ENCODE data around the gene SURF2. TPM values are rescaled to one million over a fixed set of nuclear protein-coding genes. Genes with fewer than 3 reads are reported as not detected.

Gene SURF2
- 10 to 100 TPM; 11.7 to 30.3 TPM for total RNA-seq
- 10 to 100 TPM; 24.1 to 50.1 TPM for polyA plus RNA-seq
- long read RNA-seq, donor 1, transcript SURF2-201 (6 exons, 842 nt) = major isoform, 8 of 50 reads
- long read RNA-seq, donor 1, partial matches to known transcripts = 42 of 50 reads
- long read RNA-seq, donor 1, other reads (novel, unspliced or antisense) = 0 of 50 reads
- long read RNA-seq, donor 2, partial matches to known transcripts = 23 of 26 reads
- long read RNA-seq, donor 2, other reads (novel, unspliced or antisense) = 0 of 26 reads
- long read RNA-seq, donor 3, partial matches to known transcripts = 0 of 4 reads
- long read RNA-seq, donor 3, other reads (novel, unspliced or antisense) = 0 of 4 reads
- long read RNA-seq, donor 4, transcript SURF2-201 (6 exons, 842 nt) = major isoform, 6 of 6 reads
- long read RNA-seq, donor 4, partial matches to known transcripts = 0 of 6 reads
- long read RNA-seq, donor 4, other reads (novel, unspliced or antisense) = 0 of 6 reads
- long read RNA-seq, donor 5, transcript SURF2-201 (6 exons, 842 nt) = major isoform, 22 of 90 reads
- long read RNA-seq, donor 5, partial matches to known transcripts = 68 of 90 reads
- long read RNA-seq, donor 5, other reads (novel, unspliced or antisense) = 0 of 90 reads

DNA sequence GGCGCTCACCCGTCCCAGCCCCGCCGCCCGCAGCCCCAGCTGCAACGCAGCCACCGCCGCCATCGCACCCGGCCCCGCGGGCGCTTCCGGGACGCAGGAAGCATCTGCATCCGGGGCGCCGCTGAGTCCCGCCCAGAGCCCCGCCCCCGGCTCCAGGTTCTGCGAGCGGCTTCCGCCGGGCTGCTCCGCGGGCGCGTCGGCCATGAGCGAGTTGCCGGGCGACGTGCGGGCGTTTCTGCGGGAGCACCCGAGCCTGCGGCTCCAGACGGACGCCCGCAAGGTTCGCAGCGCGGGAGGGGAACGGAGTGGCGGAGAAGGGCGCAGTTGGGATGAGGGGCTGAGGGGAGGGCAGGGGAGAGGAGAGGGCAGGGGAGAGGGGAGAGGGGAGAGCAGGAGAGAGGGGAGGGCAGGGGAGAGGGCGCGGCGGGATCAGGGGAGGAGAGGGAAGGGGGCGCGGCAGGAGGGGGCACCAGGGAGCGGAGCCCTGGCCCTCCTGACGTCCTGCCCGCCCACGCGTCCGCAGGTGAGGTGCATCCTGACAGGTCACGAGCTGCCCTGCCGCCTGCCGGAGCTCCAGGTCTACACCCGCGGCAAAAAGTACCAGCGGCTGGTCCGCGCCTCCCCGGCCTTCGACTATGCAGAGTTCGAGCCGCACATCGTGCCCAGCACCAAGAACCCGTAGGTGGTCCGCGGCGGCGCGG lies at the start of gene SURF2, which contains the start of gene SURF1:
TSS of gene SURF2 (plus strand) at position 160 of the 701 bp plus-strand sequence. CDS start at position 203, 43 bp downstream.
TSS of gene SURF1 (minus strand) at position 97 of the 701 bp plus-strand sequence. CDS start at position 63, 34 bp downstream.
- 1 to 2% methylated on average over 51 to 78 of the region's 78 CpGs for WGBS, 2 donors
- TF ChIP-seq, protein P1, sequence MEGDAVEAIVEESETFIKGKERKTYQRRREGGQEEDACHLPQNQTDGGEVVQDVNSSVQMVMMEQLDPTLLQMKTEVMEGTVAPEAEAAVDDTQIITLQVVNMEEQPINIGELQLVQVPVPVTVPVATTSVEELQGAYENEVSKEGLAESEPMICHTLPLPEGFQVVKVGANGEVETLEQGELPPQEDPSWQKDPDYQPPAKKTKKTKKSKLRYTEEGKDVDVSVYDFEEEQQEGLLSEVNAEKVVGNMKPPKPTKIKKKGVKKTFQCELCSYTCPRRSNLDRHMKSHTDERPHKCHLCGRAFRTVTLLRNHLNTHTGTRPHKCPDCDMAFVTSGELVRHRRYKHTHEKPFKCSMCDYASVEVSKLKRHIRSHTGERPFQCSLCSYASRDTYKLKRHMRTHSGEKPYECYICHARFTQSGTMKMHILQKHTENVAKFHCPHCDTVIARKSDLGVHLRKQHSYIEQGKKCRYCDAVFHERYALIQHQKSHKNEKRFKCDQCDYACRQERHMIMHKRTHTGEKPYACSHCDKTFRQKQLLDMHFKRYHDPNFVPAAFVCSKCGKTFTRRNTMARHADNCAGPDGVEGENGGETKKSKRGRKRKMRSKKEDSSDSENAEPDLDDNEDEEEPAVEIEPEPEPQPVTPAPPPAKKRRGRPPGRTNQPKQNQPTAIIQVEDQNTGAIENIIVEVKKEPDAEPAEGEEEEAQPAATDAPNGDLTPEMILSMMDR (IDR thresholded peaks at IDR 0.05; ENCODE audit: control extremely low read depth, extremely low read depth) = no peak
- peaks cover 0 to 17% (median 9%) of the 10 kb centered on the region in 5 donors for H3K4me1 ChIP-seq (ENCODE audit: control insufficient read depth in 5 of 5, insufficient read depth in 5 of 5, low read length in 5 of 5)
- H3K27ac ChIP-seq (ENCODE audit: low read depth in 1 of 2, low read length in 1 of 2) = peak within 1 kb of the TSS; percentile 56 to 76
- peak within 1 kb of the TSS; percentile 76 for H3K4me3 ChIP-seq
- no peaks in the 10 kb centered on the region for H3K9me3 ChIP-seq (ENCODE audit: control insufficient read depth in 4 of 4, insufficient read depth in 3 of 4, low read length in 3 of 4)
- H3K27me3 ChIP-seq (ENCODE audit: control insufficient read depth in 3 of 3, insufficient read depth in 3 of 3, low read length in 2 of 3) = no peaks in the 10 kb centered on the region
- DNase-seq = peak; percentile 82 to 86 (median 86)
- H3K9ac ChIP-seq (ENCODE audit: insufficient read depth in 1 of 2, low read length in 2 of 2) = peak within 1 kb of the TSS; percentile 46 to 49
- peak; percentile 91 for ATAC-seq (ENCODE audit: insufficient read depth, low FRiP score)
- H3K36me3 ChIP-seq (ENCODE audit: control insufficient read depth in 4 of 4, insufficient read depth in 4 of 4, low read length in 4 of 4) = peaks cover 4 to 40% (median 30%) of the 10 kb centered on the region in 4 donors

DNA sequence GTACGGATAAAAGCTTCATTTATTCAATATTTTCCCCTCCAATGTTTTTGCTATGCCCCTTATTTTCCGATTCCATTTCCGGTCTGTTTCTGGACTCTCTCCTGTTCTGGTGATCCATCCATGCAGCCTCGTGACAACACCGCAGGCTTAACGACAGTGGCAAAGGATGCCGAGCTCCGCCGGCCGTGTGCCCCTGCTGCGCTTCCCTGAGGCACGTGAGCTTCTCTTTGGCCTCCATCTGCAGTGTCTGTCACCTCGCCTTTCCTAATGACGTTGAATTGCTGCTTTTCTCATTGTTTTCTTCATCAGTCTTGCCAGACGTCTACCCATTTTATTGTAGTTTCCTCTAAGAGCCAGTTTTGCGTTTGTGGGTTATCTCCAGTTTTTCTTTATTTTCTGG lies 49.0 kb upstream of the SURF2 start:
- Histone ChIP-seq H3K27me3 (ENCODE audit: control insufficient read depth in 3 of 3, insufficient read depth in 3 of 3, low read length in 2 of 3) (peaks cover 0 to 2% (median 0%) of the 10 kb centered on the region in 3 donors), H3K4me1 (ENCODE audit: control insufficient read depth in 5 of 5, insufficient read depth in 5 of 5, low read length in 5 of 5) (no peaks in the 10 kb centered on the region), H3K36me3 (ENCODE audit: control insufficient read depth in 4 of 4, insufficient read depth in 4 of 4, low read length in 4 of 4) (no peaks in the 10 kb centered on the region), H3K4me3 (no peak overlapping the region), H3K9me3 (ENCODE audit: control insufficient read depth in 4 of 4, insufficient read depth in 3 of 4, low read length in 3 of 4) (peaks cover 0 to 2% (median 0%) of the 10 kb centered on the region in 4 donors), H3K9ac (ENCODE audit: insufficient read depth in 1 of 2, low read length in 2 of 2) (no peak overlapping the region), H3K27ac (ENCODE audit: low read depth in 1 of 2, low read length in 1 of 2) (no peak overlapping the region)
- TF ChIP-seq, protein P1 (IDR thresholded peaks at IDR 0.05; ENCODE audit: control extremely low read depth, extremely low read depth) = no peak
- DNase-seq (no peak), ATAC-seq (ENCODE audit: insufficient read depth, low FRiP score) (no peak)
- 74 to 79% methylated on average over 16 of the region's 16 CpGs for WGBS, 2 donors

DNA sequence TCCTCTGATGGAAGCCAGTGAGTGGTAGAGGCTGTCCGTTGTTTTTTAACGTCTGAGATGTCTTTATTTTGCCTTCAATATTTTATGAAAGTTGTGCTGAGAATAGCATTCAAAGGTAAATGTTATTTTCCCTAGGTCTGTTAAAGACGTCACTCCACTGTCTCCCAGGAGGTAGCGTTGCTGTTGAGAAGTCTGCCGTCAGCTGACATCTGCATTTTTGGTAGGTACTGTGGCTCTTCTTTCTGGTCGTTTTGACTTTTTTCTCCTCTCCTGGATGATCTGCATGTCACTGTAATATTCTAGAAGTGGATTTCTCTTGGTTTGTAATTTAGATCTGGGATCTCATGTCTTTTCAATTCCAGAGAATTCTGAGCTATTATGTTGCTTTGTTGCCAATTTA lies 46.7 kb upstream of the SURF2 start:
- WGBS, 2 donors = 83 to 90% methylated on average over 6 of the region's 6 CpGs
- no peak overlapping the region for H3K4me3 ChIP-seq
- peaks cover 0 to 2% (median 0%) of the 10 kb centered on the region in 3 donors for H3K27me3 ChIP-seq (ENCODE audit: control insufficient read depth in 3 of 3, insufficient read depth in 3 of 3, low read length in 2 of 3)
- no peaks in the 10 kb centered on the region for H3K4me1 ChIP-seq (ENCODE audit: control insufficient read depth in 5 of 5, insufficient read depth in 5 of 5, low read length in 5 of 5)
- H3K36me3 ChIP-seq (ENCODE audit: control insufficient read depth in 4 of 4, insufficient read depth in 4 of 4, low read length in 4 of 4) = no peaks in the 10 kb centered on the region
- no peak for DNase-seq
- no peak overlapping the region for H3K9ac ChIP-seq (ENCODE audit: insufficient read depth in 1 of 2, low read length in 2 of 2)
- ATAC-seq (ENCODE audit: insufficient read depth, low FRiP score) = no peak
- TF ChIP-seq, protein P1 (IDR thresholded peaks at IDR 0.05; ENCODE audit: control extremely low read depth, extremely low read depth) = no peak
- no peak overlapping the region for H3K27ac ChIP-seq (ENCODE audit: low read depth in 1 of 2, low read length in 1 of 2)
- H3K9me3 ChIP-seq (ENCODE audit: control insufficient read depth in 4 of 4, insufficient read depth in 3 of 4, low read length in 3 of 4) = peaks cover 0 to 2% (median 0%) of the 10 kb centered on the region in 4 donors

All from lung (tissue), 16 donors.